WTC11 (cell line): ENCODE results near the gene SUCLG1. TPM values are rescaled to one million over a fixed set of nuclear protein-coding genes. Genes with fewer than 3 reads are reported as not detected.

Source experiments
- ATAC-seq: fragments of 200-7000 bp; cut with Tn5 transposase; 2 replicates; pipeline ENCODE4 v1.10.0; 2021; ENCODE audit warnings: mild to moderate bottlenecking, moderate library complexity
- CTCF ChIA-PET: fragments of 300-600 bp; sonication (Branson Sonifier 250); formaldehyde crosslinking; loops from one replicate; lab custom pipeline; 2021; ENCODE audit warnings: antibody characterized with exemption; lab: Charles Lee
- POLR2A ChIA-PET: fragments of 350-600 bp; sonication (Branson Sonifier 250); formaldehyde crosslinking; loops from one replicate; lab custom pipeline; 2021; ENCODE audit warnings: antibody characterized with exemption; lab: Charles Lee
- DNase-seq: peaks from one replicate; pipeline ENCODE4 v3.0.0; 2021; ENCODE audit warnings: low spot score
- H3K27ac Mint-ChIP-seq: 2 replicates; pipeline ENCODE4 v1.8.0; 2021; ENCODE audit warnings: mixed read lengths
- H3K27me3 Mint-ChIP-seq: 2 replicates; pipeline ENCODE4 v1.8.0; 2021; ENCODE audit warnings: low read depth, mild to moderate bottlenecking, moderate library complexity, mixed read lengths
- H3K36me3 Mint-ChIP-seq: 2 replicates; pipeline ENCODE4 v1.8.0; 2021; ENCODE audit warnings: mixed read lengths
- H3K4me1 Mint-ChIP-seq: 2 replicates; pipeline ENCODE4 v1.8.0; 2022; ENCODE audit warnings: mixed read lengths
- H3K4me3 Mint-ChIP-seq: 2 replicates; pipeline ENCODE4 v1.8.0; 2021; ENCODE audit warnings: mild to moderate bottlenecking, moderate library complexity, mixed read lengths
- H3K9me3 Mint-ChIP-seq: 2 replicates; pipeline ENCODE4 v1.8.0; 2021; ENCODE audit warnings: mixed read lengths
- AFF4 ChIP-seq: sonication (generic); formaldehyde crosslinking; IDR thresholded peaks from 2 replicates; pipeline ENCODE4 v1.8.1; 2023; ENCODE audit warnings: mild to moderate bottlenecking, missing genetic modification reagents, borderline replicate concordance
- ATF3 ChIP-seq: sonication (generic); formaldehyde crosslinking; conservative IDR thresholded peaks from 2 replicates; pipeline ENCODE4 v1.8.1; 2022; ENCODE audit warnings: mild to moderate bottlenecking, missing genetic modification reagents
- FOXK1 ChIP-seq: sonication (generic); formaldehyde crosslinking; IDR thresholded peaks from 2 replicates; pipeline ENCODE4 v1.8.0; 2022; ENCODE audit warnings: mild to moderate bottlenecking, moderate library complexity, missing genetic modification reagents
- FOXP4 ChIP-seq: sonication (generic); formaldehyde crosslinking; IDR thresholded peaks from 2 replicates; pipeline ENCODE4 v1.8.0; 2022; ENCODE audit warnings: mild to moderate bottlenecking, missing genetic modification reagents
- HMGXB4 ChIP-seq: sonication (generic); formaldehyde crosslinking; IDR thresholded peaks from 2 replicates; pipeline ENCODE4 v1.8.1; 2023; ENCODE audit warnings: mild to moderate bottlenecking, moderate library complexity, missing genetic modification reagents
- PRDM15 ChIP-seq: sonication (generic); formaldehyde crosslinking; IDR thresholded peaks from 2 replicates; pipeline ENCODE4 v1.8.0; 2022; ENCODE audit warnings: missing genetic modification reagents
- SMAD4 ChIP-seq: sonication (generic); formaldehyde crosslinking; IDR thresholded peaks from 2 replicates; pipeline ENCODE4 v1.8.0; 2022; ENCODE audit warnings: mild to moderate bottlenecking, missing genetic modification reagents
- ZNF317 ChIP-seq: sonication (generic); formaldehyde crosslinking; IDR thresholded peaks from 2 replicates; pipeline ENCODE4 v1.8.1; 2023; ENCODE audit warnings: low read depth, mild to moderate bottlenecking, moderate library complexity, missing genetic modification reagents, borderline replicate concordance
- ZSCAN18 ChIP-seq: fragments of 250-450 bp; sonication (Bioruptor Pico); IDR thresholded peaks from 2 replicates; pipeline ENCODE4 v2.1.2; 2022; ENCODE audit warnings: mild to moderate bottlenecking, moderate library complexity
- total RNA-seq: library from RNA; stranded (reverse); gene quantifications from 3 replicates; pipeline ENCODE4 v1.2.3, GENCODE V29; 2021

Gene SUCLG1
- total RNA-seq, 1 experiment from 2014 or later, result 52.4 TPM

- TF ChIP-seq FOXP4 (CRISPR knock-in tag) (no peak), PRDM15 (CRISPR knock-in tag) (no peak), ZNF317 (CRISPR knock-in tag) (no peak)
Observed at GRCh38 chr2:84443477-84443876, 15.6 kb downstream of the SUCLG1 start (continued).

- Mint-ChIP-seq H3K9me3 (peaks cover 25% of the 10 kb centered on the region), H3K4me3 (no peak overlapping the region), H3K36me3 (peaks cover 82% of the 10 kb centered on the region), H3K27ac (no peak overlapping the region), H3K27me3 (no peaks in the 10 kb centered on the region), H3K4me1 (no peaks in the 10 kb centered on the region)
- no peak for DNase-seq
- POLR2A ChIA-PET, result no interaction called here
- CTCF ChIA-PET, result no interaction called here
- no peak for ATAC-seq
- no peak for TF ChIP-seq AFF4
- TF ChIP-seq ATF3 (CRISPR knock-in tag), result no peak
Observed at GRCh38 chr2:84442888-84443287, 16.2 kb downstream of the SUCLG1 start.

- no peak for ATAC-seq
- Mint-ChIP-seq H3K4me1 (peaks cover 2% of the 10 kb centered on the region; the same call in 1 of the 2 replicates), H3K9me3 (peaks cover 25% of the 10 kb centered on the region), H3K4me3 (no peak overlapping the region), H3K27ac (no peak overlapping the region), H3K27me3 (no peaks in the 10 kb centered on the region), H3K36me3 (peaks cover 81% of the 10 kb centered on the region)
- TF ChIP-seq HMGXB4 (CRISPR knock-in tag) (no peak), ZSCAN18 (no peak), SMAD4 (CRISPR knock-in tag) (no peak), FOXK1 (no peak)
- CTCF ChIA-PET, result no interaction called here
- DNase-seq, result no peak
- POLR2A ChIA-PET, result no interaction called here
Observed at GRCh38 chr2:84441505-84441904, 17.6 kb downstream of the SUCLG1 start.
